Measurements from ENCODE around the gene SPTBN5.

The SPTBN5 gene

GRCh38 chr15:41925086-41925608 is 31.3 kb upstream of the SPTBN5 start:
- Histone ChIP-seq H3K4me3 (ENCODE audit: low read depth in 1 of 2, low read length in 1 of 2) (no peak overlapping the region), H3K36me3 (peaks cover 7% of the 10 kb centered on the region), H3K4me1 (ENCODE audit: control insufficient read depth in 1 of 2, insufficient read depth in 1 of 2, low read depth in 1 of 2, low read length in 1 of 2) (peaks cover 6 to 19% of the 10 kb centered on the region in 2 experiments), H3K27me3 (no peaks in the 10 kb centered on the region), H3K9me3 (no peaks in the 10 kb centered on the region), H3K27ac (no peak overlapping the region)
- TF ChIP-seq, protein P1, sequence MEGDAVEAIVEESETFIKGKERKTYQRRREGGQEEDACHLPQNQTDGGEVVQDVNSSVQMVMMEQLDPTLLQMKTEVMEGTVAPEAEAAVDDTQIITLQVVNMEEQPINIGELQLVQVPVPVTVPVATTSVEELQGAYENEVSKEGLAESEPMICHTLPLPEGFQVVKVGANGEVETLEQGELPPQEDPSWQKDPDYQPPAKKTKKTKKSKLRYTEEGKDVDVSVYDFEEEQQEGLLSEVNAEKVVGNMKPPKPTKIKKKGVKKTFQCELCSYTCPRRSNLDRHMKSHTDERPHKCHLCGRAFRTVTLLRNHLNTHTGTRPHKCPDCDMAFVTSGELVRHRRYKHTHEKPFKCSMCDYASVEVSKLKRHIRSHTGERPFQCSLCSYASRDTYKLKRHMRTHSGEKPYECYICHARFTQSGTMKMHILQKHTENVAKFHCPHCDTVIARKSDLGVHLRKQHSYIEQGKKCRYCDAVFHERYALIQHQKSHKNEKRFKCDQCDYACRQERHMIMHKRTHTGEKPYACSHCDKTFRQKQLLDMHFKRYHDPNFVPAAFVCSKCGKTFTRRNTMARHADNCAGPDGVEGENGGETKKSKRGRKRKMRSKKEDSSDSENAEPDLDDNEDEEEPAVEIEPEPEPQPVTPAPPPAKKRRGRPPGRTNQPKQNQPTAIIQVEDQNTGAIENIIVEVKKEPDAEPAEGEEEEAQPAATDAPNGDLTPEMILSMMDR (IDR thresholded peaks at IDR 0.05): no peak

DNA sequence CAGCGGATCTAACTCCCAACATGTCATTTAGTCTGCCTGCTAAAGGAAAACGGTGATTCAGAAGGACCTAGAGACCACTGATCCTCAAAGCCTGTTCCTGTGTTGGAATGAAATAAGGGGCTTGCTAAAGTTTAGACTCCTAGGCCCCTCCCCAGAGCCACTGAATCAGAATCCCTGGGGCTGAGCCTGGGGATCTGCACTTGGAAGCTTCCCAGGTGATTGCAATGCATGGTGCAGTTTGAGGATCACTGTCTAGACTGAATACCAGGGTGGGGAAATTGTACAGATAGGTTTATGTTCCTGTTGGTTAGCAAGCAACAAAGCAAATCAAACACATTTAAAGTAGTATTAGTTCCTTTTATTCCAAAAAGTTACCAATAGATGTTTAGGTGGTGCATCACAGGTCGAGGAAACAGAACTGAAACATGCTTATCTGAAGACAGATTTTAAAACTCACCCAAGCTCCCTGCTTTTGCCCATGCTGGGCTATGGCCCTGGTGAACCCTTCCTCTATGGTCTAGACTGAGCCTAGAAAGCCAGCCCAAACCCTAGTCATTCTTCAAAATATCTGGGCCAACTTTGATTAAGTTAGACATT is 29.6 kb upstream of the SPTBN5 start:
- Histone ChIP-seq H3K36me3 (peaks cover 19% of the 10 kb centered on the region), H3K9me3 (no peaks in the 10 kb centered on the region), H3K27me3 (no peaks in the 10 kb centered on the region), H3K4me3 (ENCODE audit: low read depth in 1 of 2, low read length in 1 of 2) (no peak overlapping the region), H3K27ac (no peak overlapping the region), H3K4me1 (ENCODE audit: control insufficient read depth in 1 of 2, insufficient read depth in 1 of 2, low read depth in 1 of 2, low read length in 1 of 2) (peaks cover 6 to 19% of the 10 kb centered on the region in 2 experiments)
- TF ChIP-seq, protein P1 (IDR thresholded peaks at IDR 0.05): no peak

DNA sequence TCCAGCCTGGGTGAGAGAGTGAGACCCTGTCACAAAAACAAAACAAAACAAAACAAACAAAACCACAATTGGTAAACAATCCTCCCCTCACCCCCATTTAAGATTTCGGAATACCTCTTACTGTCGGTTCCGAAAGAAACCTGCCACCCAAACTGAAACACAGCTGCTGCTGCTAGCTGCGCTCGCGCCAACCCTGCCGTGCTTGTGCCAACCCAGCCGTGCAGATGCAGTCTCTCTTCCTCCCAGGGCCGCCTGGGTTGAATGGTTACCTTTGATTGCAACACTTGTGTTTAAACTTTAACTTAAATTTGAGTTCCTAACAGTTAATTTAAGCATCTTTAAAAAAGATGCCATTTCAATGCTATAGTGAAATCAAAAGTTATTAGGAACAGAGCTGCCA is 28.5 kb upstream of the SPTBN5 start:
- Histone ChIP-seq H3K4me3 (ENCODE audit: low read depth in 1 of 2, low read length in 1 of 2) (no peak overlapping the region), H3K9me3 (no peaks in the 10 kb centered on the region), H3K36me3 (peaks cover 28% of the 10 kb centered on the region), H3K4me1 (ENCODE audit: control insufficient read depth in 1 of 2, insufficient read depth in 1 of 2, low read depth in 1 of 2, low read length in 1 of 2) (peaks cover under 1 to 11% of the 10 kb centered on the region in 2 experiments), H3K27me3 (no peaks in the 10 kb centered on the region), H3K27ac (no peak overlapping the region)
- TF ChIP-seq, protein P1 (IDR thresholded peaks at IDR 0.05): no peak

DNA sequence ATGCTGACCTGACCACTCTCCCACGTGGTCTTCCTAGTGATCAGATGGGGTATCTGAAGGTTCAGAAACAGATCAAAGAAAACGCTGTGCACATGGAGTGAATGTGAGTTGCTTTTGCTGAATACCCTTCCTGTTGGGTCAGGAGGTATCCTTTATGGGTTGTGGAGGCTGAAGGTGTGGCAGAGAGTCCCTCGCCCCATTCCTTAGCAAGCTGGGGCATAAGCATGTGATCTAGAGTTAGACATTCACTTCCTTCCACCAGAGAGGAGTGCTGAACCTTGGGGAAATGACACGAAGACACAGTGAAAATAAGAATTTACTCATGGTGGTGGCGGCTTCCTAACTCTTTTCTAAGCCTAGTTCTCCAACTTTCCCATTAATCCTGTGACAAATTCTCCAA is 27.8 kb upstream of the SPTBN5 start:
- TF ChIP-seq, protein P1 (IDR thresholded peaks at IDR 0.05): no peak
- no peaks in the 10 kb centered on the region for H3K27me3 ChIP-seq
- H3K9me3 ChIP-seq: no peaks in the 10 kb centered on the region
- no peak overlapping the region for H3K4me3 ChIP-seq (ENCODE audit: low read depth in 1 of 2, low read length in 1 of 2)
- H3K27ac ChIP-seq: no peak overlapping the region
- H3K36me3 ChIP-seq: peaks cover 28% of the 10 kb centered on the region
- peaks cover 0 to 8% of the 10 kb centered on the region in 2 experiments for H3K4me1 ChIP-seq (ENCODE audit: control insufficient read depth in 1 of 2, insufficient read depth in 1 of 2, low read depth in 1 of 2, low read length in 1 of 2)

- Histone ChIP-seq H3K27me3 (no peaks in the 10 kb centered on the region), H3K4me1 (ENCODE audit: control insufficient read depth in 1 of 2, insufficient read depth in 1 of 2, low read depth in 1 of 2, low read length in 1 of 2) (peaks cover 3 to 8% of the 10 kb centered on the region in 2 experiments), H3K36me3 (peaks cover 28% of the 10 kb centered on the region), H3K4me3 (ENCODE audit: low read depth in 1 of 2, low read length in 1 of 2) (no peak overlapping the region), H3K9me3 (no peaks in the 10 kb centered on the region), H3K27ac (no peak overlapping the region)
- TF ChIP-seq, protein P1 (IDR thresholded peaks at IDR 0.05): no peak
Measured at GRCh38 chr15:41921167-41921566, 27.3 kb upstream of the SPTBN5 start.
